GM19240 (cell line): ENCODE data around the gene FEZF2.

Experiments used
- DNase-seq: peaks from one replicate; pipeline ENCODE4 v3.0.0; 2011; ENCODE audit warnings: low spot score; ENCODE audit not compliant: insufficient read length

Gene FEZF2

DNA sequence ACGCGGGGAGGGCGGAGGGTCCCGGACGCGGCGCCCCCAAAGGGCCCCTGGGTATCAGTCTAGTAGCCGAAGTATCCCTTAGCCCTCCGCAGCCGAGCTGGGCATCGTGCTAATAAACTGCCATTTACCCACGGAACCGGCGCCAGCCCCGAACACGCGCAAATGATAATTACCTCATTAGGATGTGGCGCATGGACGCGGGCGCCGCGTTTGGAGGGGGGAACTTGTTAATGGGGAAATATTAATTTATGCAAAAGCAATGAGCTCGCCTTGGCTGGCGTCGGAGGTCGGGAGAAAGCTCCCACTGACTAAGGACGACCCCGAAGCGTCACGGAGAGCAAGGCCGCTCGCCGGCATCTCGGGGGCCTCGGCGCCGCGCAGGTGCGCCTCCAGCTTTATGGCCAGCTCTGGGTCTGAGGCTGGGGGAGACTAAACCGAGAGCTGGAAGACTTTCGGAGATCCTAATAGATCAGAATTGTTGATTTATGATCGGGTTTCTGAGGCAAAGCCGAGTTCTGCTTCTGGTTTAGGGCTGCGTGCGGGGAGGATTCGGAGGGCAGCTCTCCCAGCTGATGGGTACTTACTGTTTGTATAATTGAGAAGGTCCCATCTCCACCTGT lies 474 bp upstream of the FEZF2 start:
- no peak for DNase-seq

DNA sequence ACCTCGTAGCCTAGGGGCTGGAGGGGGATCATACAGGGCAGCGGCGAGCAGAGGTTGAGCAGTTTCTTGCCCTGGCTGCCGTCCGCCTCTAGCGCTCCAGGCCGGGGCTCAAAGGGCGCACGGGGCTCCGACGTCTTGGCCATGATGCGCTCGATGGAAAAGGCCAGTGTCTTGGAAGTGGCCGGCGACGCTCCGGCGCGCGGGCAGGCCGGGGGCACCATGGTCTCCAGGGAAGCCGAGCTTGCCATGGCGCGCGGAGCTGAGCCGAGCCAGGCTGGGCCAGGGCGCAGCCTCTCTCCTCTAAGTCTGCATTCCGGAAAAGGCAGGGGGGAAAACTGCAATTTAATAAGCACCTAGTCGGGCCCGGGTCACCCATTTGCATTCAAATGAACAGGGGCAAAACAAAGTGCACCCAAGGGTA lies 719 bp downstream of the FEZF2 start:
- DNase-seq: no peak

DNA sequence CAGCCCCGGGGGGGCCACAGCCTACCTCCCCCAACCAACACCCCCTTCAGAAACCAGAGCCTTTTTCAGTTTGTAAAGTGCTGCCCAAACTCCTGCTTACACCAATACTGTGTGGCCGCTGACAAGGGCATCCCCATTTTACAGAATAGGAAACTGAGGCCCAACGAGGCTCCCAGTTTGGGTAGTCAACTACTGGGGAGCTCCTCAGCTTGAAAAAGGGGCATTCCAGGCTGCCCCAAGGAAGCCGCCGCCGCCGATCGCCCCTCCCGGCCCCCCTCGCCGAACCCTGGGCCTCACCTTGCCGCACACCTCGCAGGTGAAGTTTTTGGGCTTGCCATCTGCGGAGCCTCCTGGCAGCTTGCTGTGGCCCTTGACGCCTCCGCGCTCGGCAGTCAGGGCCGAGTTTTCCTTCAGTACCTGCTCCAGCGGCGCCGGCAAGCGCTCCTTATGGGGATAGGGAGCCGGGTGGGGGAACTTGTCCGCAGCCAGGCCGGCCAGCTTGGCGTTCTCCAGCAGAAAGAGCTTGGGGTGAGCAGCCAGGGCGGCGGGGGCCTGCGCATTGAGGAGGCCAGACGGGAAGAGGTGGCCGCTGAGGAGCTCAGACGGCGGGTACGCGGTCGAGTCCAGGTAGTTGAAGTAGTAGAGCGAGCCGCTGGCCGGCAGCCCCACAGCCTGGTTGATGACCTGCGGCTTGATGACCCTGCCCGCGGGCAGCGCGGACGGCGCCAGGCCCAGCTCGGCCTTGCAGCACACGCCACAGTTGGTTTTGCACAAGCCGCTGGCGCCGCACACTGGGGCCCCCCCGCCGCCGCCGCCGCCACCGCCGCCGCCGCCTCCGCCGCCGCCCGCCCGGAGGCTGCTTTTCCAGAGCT lies 1.4 kb downstream of the FEZF2 start:
- DNase-seq: no peak

DNA sequence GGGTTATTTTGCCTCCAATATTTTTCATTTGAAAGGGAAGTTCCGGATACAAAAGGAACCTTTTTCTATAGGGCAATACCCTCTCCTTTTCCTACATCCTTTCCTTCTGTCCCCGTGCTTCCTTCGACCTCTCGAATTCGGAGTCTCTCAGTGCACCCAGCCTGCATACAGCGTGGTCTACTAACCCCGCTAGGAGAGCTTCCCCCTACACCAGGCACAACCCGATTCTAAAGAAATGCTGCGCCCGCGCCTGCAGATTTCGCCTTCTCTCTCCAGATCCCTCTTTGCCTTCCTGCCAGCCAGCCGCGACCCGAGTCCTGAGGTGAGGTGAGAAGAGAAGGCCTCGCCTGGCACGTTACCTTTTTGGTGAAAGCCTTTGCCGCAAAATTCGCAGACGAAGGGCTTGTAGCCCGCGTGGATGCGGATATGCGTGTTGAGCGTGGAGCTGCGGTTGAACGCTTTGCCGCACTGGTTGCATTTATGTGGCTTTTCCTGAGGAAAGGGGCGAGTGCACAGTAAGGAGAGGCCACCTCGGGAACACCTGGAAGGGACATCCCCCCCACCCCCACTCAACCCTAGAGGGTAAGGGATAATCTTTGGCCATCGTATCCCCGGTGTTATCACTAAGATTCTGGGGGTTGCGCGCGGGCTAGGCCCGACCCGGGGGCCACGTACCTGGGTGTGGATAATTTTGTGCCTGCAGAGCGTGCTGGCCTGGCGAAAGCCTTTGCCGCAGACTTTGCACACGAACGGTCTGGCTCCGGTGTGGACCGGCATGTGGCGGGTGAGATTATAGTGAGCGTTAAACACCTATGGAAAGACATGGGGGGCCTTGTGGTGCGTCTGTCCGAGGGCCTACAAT lies 2.3 kb downstream of the FEZF2 start:
- no peak for DNase-seq

DNA sequence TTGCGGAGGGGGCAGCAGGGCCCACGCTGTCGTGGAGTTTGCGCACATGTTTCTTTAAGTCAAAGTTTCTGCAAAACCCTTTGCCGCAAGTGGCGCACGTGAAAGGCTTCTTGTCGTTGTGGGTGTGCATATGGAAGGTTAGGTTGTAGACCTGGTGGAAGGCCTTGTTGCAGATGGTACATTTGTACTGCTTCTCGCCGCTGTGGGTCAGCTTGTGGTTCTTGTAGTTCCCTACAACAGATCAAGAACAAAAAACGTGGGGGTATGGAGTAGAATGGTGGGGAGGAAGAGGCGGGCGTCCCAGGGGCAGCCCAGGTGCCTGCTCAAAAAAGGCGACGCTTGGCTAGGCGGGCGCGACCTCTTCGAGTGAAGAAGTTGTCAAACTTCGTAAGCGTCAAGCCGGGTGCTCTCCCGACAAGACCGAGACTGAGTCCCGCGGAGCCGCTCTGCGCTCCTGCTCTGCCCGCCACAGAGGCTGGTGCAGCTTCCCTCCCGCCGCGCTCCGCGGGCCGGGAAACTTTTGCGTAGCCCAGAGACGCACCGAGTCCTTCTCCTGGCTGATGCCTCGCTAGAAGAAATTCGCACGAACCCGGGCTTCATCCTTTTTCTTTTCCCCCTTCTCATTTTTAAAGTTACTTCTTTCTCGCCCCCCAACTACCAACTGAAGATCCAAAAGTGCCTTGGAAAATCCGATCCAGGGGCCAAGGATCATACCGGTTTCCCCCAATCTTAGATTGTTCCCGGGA lies 3.1 kb downstream of the FEZF2 start:
- no peak for DNase-seq

DNA sequence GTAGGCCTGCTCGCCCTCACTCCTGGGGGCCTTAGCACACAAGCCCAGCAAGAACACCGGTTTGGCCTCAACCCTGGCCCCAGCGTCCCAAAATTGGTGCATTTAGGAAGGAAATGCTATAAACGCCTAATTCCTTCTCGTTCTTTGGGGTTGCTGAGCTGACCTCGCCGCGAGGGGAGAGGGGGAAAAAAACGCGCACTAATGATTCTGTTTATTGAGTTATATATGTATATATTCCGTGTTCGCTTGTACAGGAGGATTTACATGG lies 3.9 kb downstream of the FEZF2 start:
- no peak for DNase-seq

DNA sequence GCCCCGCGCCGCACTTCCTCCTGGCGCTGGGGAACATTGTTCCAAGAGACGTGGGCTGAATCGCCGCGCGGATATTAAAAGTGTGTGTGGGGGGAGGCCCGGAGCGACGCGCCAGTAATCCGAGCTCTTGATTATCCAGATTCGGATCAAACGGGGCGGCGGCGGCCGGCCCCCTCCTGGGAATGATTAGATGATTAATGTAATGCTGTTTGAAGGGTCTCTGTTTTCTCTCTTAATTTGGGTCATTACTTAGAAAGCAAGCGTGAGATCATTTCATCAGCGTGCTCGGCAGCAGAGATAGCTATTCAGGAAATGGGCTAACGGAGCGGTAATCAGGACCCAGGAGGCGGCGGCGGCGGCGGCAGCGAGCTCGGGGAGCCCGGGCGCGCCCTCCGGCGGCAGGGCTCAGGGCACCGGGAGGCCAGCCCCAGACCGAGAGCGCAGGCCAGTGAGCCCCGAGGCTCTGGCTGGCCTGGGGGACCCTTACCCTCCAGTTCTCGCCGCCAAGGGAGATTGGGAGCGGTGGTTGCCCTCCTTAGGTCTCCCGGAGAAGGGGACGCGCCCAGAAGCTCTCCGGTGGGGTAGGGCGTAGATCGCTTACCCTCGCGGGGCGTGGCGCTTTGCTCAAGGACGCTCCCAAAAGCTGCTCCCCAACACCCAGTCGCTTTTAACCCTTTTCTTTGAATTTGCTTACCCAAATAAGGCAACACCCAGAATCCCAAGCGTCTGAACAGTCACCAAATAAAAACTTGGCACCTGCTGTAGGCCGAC lies 4.5 kb downstream of the FEZF2 start:
- no peak for DNase-seq

DNA sequence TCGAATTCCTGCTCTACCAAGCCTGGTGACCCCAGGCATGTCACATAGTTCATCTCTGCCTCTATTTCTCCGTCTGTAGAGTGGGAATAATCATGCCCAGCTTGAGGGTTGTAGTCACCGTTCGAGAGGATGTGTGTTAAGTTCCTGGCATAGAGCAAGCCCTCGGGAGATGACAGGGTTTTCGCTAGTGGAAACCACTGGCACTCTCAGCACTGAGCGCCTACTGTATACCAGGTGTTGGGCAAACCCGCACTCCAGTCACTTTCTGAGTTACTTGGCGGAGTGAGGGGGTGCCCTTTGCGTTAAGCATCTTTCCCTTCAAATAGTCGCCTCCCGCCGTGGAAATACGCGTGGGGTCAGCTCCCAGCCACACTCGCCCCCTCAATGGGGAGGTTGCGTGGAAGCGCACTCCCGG lies 5.1 kb downstream of the FEZF2 start:
- no peak for DNase-seq

DNA sequence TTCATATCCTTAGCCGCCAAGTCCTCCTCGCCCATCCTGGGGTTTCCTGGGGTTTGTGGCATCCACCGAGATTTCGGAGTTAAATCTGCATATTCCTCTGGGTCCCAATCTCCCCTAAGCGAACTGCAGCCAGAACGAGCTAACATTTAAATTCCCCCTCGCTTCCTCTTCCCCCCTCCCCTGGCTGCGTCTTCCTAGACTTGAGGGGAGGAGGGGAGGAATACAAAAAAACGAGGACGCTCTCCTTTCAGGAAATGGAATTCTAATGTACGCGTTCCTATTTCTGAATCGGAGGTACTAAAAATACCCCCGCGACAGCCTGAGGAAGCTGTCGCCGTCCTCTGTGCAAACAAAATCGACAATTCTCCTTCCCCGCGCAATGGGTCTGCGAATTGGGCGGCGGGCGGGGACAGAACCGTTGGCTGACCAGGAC lies 5.6 kb downstream of the FEZF2 start:
- no peak for DNase-seq

DNA sequence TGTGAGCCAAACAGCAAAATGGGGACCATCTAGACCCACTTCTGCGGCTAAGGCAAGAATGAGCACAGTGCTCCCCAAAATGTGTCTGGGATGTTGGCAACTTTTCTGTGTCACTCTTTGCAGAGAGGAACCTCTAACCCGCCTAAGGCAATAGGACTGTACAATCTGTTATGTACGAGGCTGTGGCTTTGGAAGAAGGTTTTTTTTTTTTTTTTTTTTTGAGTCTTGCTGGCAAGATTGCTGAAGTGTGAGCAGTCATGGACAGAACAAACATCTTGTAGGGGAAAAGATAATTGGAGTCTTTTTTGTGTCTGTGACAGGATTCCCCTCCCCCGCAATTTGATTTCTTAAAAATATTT lies 7.2 kb downstream of the FEZF2 start:
- DNase-seq: no peak

DNA sequence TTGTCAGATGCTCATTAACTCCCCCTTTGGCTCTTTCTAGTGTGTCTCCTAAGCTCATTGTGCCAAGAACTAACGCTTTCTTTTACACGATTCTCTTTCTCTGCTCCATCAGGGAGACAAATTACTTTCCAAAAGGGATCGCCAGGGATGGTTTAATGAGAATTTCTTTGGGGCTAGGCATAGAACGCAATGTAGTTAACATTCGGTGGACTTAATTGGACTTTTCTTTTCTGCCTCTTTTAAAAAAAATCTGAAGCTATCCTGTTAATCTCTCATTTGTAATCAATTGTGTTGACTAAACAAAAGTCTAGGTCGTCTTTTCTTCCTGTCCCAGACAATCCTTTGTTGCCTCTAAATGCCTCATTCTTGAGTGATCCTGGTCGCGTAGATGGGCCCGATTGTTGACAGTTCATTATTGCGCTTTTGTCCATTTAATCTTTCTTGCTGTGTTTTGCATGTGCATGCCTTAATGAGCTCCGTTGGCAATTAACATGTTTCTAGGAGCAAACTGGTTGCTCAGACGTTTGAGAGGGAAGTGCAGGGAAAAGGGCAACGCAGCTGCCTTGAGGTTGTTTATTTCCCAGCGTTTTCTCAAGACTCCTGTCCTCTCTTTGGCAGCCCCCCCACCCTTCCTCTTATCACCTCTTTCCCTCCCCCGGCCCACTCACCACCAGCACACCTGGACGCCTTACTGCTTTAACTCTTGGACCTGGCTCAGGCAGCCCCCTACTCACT lies 7.8 kb downstream of the FEZF2 start:
- no peak for DNase-seq

DNA sequence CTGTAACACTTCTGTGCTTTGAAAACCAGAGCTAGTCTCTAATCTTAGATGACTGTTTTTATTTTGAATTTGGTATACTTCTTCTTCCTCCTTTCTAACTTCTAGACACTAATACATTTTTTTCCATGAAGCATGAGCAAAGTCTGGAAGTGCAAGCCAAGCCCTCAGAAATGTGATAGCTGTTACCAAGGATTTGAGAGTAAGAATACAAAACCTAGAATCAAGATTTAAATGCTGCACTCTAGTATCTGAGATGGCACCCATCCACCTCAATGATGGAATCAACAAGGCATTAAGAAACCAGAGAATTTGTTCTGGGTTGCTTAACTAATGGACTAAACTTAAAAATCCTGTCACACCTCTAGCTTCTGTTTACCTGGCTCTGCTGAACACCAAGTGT lies 9.2 kb downstream of the FEZF2 start:
- no peak for DNase-seq

DNA sequence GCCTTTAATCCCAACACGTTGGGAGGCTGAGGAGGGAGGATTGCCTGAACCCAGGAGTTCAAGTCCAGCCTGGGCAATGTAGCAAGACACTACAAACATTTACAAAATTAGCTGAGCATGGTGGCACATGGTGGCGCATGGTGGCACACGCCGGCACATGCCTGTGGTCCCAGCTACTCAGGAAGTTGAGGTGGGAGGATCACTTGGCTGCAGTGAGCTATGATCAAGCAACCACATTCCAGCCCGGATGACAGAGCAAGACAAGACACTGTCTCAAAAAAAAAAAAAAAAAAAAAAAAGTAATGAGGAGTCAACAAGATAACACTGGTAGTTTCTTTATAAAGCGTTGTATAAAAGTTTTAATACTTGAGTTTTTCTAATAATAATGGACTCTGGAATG lies 10.1 kb downstream of the FEZF2 start:
- no peak for DNase-seq

DNA sequence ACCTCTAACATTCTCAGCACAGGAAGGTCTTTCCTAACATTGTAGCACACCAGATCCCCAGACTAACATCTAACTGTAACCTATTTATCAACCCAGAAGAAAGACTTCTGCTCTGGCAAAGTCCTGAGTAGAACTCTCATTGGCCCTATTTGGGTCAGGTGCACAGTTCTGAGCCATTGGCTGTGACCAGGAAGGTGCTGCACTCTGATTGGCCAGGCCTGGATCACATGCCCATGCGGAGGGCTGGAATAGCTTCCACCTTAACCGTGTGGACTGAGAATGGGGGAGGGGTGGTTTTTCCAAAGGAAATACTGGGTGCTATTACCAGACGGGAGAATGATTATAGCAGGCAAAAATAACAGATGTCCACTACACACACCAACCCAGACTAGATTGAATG lies 11.5 kb downstream of the FEZF2 start:
- DNase-seq: no peak

DNA sequence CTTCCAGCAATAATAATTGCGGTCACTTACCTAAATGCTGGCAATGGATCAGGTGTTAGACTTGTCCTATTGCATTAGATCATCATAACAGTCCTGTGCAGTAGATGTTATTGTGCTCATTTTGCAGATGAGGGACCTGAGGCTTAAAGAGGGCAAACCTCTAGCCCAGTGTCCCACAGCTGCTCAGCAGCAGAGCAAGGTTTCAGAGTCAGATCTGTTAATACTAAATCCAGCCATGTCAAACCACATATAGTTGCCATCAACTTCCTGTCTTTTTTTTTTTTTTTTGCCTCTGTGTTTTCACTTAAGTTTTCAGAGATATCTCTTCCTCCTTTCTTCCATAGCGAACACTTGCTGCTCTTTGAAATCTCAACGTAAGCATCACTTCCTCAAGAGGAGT lies 12.1 kb downstream of the FEZF2 start:
- no peak for DNase-seq

DNA sequence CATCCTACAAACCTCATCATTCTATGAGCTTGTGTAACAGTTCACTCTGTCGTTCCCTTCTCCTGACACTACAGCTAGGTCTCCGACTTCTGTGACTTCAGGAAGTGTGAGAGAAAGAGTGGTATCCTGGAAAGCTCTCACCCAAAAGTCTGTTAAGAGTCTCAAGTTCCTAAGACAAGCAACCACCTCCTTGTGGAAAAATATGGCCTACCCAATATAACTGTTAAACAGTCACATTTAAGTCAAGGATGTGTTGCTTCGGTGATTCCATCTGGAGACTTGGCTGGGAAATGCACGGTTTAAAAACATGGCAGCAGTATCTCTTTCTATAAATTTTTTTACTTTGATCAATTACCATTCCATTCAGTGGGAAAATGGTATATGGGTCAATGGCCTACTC lies 13.8 kb downstream of the FEZF2 start:
- DNase-seq: no peak

DNA sequence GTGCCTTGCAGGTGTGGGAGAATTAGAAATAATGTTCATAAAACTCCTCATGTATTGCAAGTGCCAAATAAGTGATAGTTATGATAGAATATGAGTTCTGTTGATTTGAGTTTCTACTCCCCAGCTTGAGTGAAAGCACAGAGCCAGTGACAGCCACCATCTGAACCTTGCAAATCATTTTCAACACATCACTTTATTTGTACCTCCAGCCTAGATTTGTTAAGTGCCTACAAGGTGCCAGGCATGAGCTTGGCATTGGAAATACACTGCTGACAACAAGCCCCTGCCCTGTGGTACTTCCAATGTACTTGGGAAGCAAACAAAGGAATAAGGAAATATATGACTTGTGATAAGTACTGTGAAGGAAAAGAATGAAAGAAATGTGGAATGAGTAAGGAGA lies 17.0 kb downstream of the FEZF2 start:
- DNase-seq: no peak

DNA sequence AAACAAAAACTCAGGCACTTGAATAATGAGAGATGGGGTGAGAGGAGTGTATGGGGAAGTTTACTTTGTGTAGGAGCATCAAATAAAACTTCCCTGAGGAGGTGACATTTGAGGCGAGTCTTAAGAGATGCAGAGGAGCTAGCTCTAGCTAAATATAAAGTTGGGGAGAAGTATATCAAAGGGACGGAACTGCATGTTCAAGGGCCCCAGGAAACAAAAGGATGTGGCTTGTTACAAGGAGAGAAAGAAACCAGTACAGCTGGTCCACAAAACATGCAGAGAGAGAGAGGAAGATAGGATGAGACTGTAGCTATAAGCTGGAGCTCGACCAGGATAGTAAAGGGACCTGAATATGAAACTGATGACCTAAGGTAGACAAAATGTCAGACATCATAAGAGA lies 17.6 kb downstream of the FEZF2 start:
- DNase-seq: no peak

DNA sequence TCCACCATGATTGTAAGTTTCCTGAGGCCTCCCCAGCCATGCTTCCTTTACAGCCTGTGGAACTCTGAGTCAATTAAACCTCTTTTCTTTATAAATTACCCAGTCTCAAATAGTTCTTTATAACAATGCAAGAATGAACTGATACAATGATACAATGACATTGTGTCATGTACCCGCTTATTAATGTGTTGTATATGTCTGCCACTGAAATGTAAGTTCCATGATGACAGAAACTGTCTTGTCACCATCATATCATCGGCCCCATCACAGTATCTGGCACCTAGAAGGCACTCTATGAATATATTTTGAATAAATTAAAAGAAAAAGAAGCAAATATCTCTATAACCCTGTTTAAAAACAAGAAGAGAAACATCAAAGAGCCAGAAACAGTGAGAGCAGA lies 29.6 kb downstream of the FEZF2 start:
- no peak for DNase-seq

DNA sequence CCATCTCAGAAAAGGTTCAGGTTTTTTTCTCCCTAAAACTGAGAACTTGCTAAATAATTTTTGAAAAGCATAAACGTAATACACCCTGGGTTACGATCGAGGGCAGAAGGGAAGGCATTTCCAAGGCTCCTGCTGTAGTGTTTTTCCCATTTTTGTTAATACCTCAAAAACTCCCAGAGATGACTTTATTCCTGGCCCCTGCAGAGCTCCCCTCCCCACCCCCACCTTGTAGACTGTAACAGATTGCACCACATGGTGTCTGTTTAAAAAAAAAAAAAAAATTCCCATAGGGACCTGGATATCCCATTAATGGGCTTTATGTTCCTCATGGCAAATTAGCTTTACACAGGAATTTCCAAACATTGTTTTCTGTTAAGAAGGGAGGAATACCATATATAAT lies 38.2 kb downstream of the FEZF2 start:
- DNase-seq: no peak
